Measurements from ENCODE around the gene NPHP4. TPM values are rescaled to one million over a fixed set of nuclear protein-coding genes. Genes with fewer than 3 reads are reported as not detected.

NPHP4 gene
- total RNA-seq, 1 experiment from 2014 or later: 18.8 TPM

DNA sequence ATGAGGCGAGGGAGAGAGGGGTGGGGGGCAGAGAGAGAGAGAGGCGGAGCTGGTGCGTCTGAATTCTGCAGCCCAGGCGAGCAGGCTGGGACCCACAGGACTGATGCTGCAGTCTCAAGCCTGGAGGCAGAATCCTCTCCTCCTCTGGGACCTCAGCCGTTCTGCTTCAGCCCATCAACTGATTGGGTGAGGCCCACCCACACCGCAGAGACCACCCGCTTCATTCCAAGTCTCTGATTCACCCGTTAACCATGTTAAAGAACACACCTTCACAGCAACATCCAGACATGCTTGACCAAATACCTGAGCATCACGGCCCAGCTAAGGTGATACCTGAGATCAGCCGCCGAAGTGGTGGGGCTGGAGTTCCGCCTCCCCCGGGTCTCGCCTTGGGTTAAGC lies 147.8 kb downstream of the NPHP4 start:
- no peak overlapping the region for H2AFZ ChIP-seq (ENCODE audit: low read length)
- POLR2A ChIA-PET (ENCODE audit: unreplicated experiment): no interaction called here
- no peak for DNase-seq
- no peaks in the 10 kb centered on the region for H3K79me2 ChIP-seq (ENCODE audit: low read length)
- BruUV-seq (replicated peaks): no TSS peak
- H3K4me1 ChIP-seq (ENCODE audit: insufficient read depth, low read length): no peaks in the 10 kb centered on the region
- H3K9ac ChIP-seq (ENCODE audit: low read length): no peak overlapping the region
- no peak overlapping the region for H3K4me2 ChIP-seq (ENCODE audit: low read length)
- CTCF ChIA-PET: no interaction called here
- intact Hi-C loops (cut with micrococcal nuclease): no loop called here
- ATAC-seq: no peak
- peaks cover 67% of the 10 kb centered on the region for H3K27me3 ChIP-seq (ENCODE audit: low read length)
- H4K20me1 ChIP-seq (ENCODE audit: low read length): peaks cover 4% of the 10 kb centered on the region; the same call in 1 of the 2 replicates
- no peak overlapping the region for H3K27ac ChIP-seq (ENCODE audit: low read length)
- H3K9me3 ChIP-seq (ENCODE audit: low read length): no peaks in the 10 kb centered on the region
- no peaks in the 10 kb centered on the region for H3K9me2 ChIP-seq (replicated peaks; ENCODE audit: low read length)
- no peaks in the 10 kb centered on the region for H3K36me3 ChIP-seq (ENCODE audit: low read depth, low read length)
- H3F3A ChIP-seq (ENCODE audit: low read length, unreplicated experiment): no peaks in the 10 kb centered on the region
- TF ChIP-seq EZH2 (IDR thresholded peaks at IDR 0.05; ENCODE audit: low read length, unreplicated experiment): no peak
- TF ChIP-seq, protein P1, sequence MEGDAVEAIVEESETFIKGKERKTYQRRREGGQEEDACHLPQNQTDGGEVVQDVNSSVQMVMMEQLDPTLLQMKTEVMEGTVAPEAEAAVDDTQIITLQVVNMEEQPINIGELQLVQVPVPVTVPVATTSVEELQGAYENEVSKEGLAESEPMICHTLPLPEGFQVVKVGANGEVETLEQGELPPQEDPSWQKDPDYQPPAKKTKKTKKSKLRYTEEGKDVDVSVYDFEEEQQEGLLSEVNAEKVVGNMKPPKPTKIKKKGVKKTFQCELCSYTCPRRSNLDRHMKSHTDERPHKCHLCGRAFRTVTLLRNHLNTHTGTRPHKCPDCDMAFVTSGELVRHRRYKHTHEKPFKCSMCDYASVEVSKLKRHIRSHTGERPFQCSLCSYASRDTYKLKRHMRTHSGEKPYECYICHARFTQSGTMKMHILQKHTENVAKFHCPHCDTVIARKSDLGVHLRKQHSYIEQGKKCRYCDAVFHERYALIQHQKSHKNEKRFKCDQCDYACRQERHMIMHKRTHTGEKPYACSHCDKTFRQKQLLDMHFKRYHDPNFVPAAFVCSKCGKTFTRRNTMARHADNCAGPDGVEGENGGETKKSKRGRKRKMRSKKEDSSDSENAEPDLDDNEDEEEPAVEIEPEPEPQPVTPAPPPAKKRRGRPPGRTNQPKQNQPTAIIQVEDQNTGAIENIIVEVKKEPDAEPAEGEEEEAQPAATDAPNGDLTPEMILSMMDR (conservative IDR thresholded peaks at IDR 0.05; ENCODE audit: low read depth, low read length): no peak
- TF ChIP-seq EZH2phosphoT487 (IDR thresholded peaks at IDR 0.05; ENCODE audit: borderline replicate concordance, low read length): no peak
- no peak overlapping the region for H3K4me3 ChIP-seq (ENCODE audit: low read length)

DNA sequence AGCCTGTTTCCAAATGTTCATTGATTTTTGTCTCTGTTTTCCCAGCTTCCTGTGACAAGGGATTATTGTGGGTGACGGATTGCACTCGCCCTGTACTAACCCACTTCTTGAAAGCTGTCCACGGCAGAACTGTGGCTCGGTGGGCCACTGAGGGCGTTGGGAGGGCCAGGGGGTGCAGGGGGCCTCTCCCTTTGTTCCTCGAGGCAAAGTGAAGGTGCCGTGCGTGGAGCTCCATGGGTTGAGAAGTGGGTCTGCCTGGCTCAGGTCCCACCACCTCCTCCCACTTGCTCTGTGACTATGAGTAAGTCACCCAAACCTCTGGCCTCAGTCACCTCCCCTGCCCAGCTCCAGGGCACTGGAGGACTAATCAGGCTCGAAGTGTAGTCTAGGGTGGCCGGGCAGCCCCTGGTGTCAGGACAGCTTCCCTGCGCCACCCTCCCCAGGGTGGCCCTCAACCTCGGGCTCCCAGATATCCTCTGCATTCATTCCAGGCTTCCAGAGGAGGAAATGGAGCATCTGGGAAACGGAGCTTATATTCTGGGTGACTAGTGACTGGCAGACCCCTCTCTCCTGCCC lies 148.6 kb downstream of the NPHP4 start:
- no TSS peak for BruUV-seq (replicated peaks)
- no peak for DNase-seq

DNA sequence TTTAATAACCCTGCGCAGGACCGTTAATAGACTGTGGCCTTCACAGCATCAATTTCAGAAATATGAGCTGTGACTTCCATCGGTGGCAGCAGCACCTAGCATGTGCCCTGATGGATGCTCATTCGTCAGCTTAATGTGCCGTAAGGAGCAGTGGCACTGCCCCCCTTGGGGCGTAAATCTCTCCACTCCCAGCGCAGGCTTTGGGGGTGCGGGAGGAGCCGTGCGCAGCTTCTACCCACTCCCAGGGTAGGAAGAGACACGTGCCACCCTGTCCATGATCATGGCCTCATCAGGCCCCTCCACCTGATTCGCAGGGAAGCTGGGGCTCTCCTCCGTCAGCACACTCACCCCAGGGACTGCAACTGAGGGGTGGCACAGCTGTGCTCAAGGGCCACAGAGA lies 149.5 kb downstream of the NPHP4 start:
- CTCF ChIA-PET: no interaction called here
- peaks cover 78% of the 10 kb centered on the region for H3K27me3 ChIP-seq (ENCODE audit: low read length)

More for the DNA sequence above, 148.6 kb downstream of the NPHP4 start:
- Histone ChIP-seq H2AFZ (ENCODE audit: low read length) (no peak overlapping the region), H3K9ac (ENCODE audit: low read length) (no peak overlapping the region), H3K36me3 (ENCODE audit: low read depth, low read length) (no peaks in the 10 kb centered on the region), H3K27ac (ENCODE audit: low read length) (no peak overlapping the region), H3F3A (ENCODE audit: low read length, unreplicated experiment) (no peaks in the 10 kb centered on the region), H4K20me1 (ENCODE audit: low read length) (peaks cover 4% of the 10 kb centered on the region; the same call in 1 of the 2 replicates), H3K4me3 (ENCODE audit: low read length) (no peak overlapping the region), H3K9me2 (replicated peaks; ENCODE audit: low read length) (no peaks in the 10 kb centered on the region), H3K4me1 (ENCODE audit: insufficient read depth, low read length) (no peaks in the 10 kb centered on the region), H3K79me2 (ENCODE audit: low read length) (no peaks in the 10 kb centered on the region), H3K9me3 (ENCODE audit: low read length) (no peaks in the 10 kb centered on the region), H3K27me3 (ENCODE audit: low read length) (peaks cover 73% of the 10 kb centered on the region), H3K4me2 (ENCODE audit: low read length) (no peak overlapping the region)
- CTCF ChIA-PET: no interaction called here
- intact Hi-C loops (cut with micrococcal nuclease): no loop called here
- TF ChIP-seq, protein P1 (conservative IDR thresholded peaks at IDR 0.05; ENCODE audit: low read depth, low read length): no peak
- TF ChIP-seq EZH2phosphoT487 (IDR thresholded peaks at IDR 0.05; ENCODE audit: borderline replicate concordance, low read length) (no peak), EZH2 (IDR thresholded peaks at IDR 0.05; ENCODE audit: low read length, unreplicated experiment) (no peak)
- no peak for ATAC-seq
- POLR2A ChIA-PET (ENCODE audit: unreplicated experiment): no interaction called here

More for the DNA sequence above, 149.5 kb downstream of the NPHP4 start:
- Histone ChIP-seq H2AFZ (ENCODE audit: low read length) (no peak overlapping the region), H3K9ac (ENCODE audit: low read length) (no peak overlapping the region), H3K27ac (ENCODE audit: low read length) (no peak overlapping the region), H3K4me3 (ENCODE audit: low read length) (no peak overlapping the region), H3K36me3 (ENCODE audit: low read depth, low read length) (no peaks in the 10 kb centered on the region), H3K9me2 (replicated peaks; ENCODE audit: low read length) (no peaks in the 10 kb centered on the region), H3K4me2 (ENCODE audit: low read length) (no peak overlapping the region), H4K20me1 (ENCODE audit: low read length) (peaks cover 4% of the 10 kb centered on the region; the same call in 1 of the 2 replicates), H3F3A (ENCODE audit: low read length, unreplicated experiment) (no peaks in the 10 kb centered on the region), H3K79me2 (ENCODE audit: low read length) (no peaks in the 10 kb centered on the region), H3K9me3 (ENCODE audit: low read length) (no peaks in the 10 kb centered on the region), H3K4me1 (ENCODE audit: insufficient read depth, low read length) (no peaks in the 10 kb centered on the region)
- POLR2A ChIA-PET (ENCODE audit: unreplicated experiment): no interaction called here
- DNase-seq (no peak), ATAC-seq (no peak)
- no TSS peak for BruUV-seq (replicated peaks)
- TF ChIP-seq, protein P1 (conservative IDR thresholded peaks at IDR 0.05; ENCODE audit: low read depth, low read length): no peak
- TF ChIP-seq EZH2 (IDR thresholded peaks at IDR 0.05; ENCODE audit: low read length, unreplicated experiment) (no peak), EZH2phosphoT487 (IDR thresholded peaks at IDR 0.05; ENCODE audit: borderline replicate concordance, low read length) (no peak)
- intact Hi-C loops (cut with micrococcal nuclease): no loop called here
